DND-41 (cell line): ENCODE data around the gene DHRS11.

Source experiments
- CTCF ChIP-seq: IDR thresholded peaks from 2 replicates; pipeline ENCODE4 v1.5.1; 2012; ENCODE audit warnings: borderline replicate concordance, low read length, moderate library complexity, mild to moderate bottlenecking; ENCODE audit not compliant: poor library complexity, severe bottlenecking; ENCODE audit errors: extremely low read depth
- EZH2 ChIP-seq: IDR thresholded peaks from 3 replicates; pipeline ENCODE4 v1.6.1; 2012; ENCODE audit warnings: borderline replicate concordance, low read depth, mild to moderate bottlenecking, moderate library complexity, low read length, inconsistent platforms; ENCODE audit not compliant: severe bottlenecking

- no peak for TF ChIP-seq CTCF
- no peak for TF ChIP-seq EZH2
Observed at GRCh38 chr17:36641877-36642845, 50.5 kb downstream of the DHRS11 start.
